IPS DF 4.7 (cell line): ENCODE data around the gene INTS11.
"Not testable (repeated sequence)": the region's sequence is repeated elsewhere in the genome, so short reads cannot be mapped to it uniquely, and the experiment has no call there.

Experiments
- DNase-seq: peaks from one replicate; pipeline ENCODE4 v3.0.0-alpha.2; 2013; ENCODE audit warnings: low spot score; ENCODE audit errors: extremely low read depth

Gene INTS11

GRCh38 chr1:1324524-1325287 is at the start of gene INTS11, which contains the start of gene CPTP:
Gene INTS11 (minus strand): TSS chr1:1324660. CDS start chr1:1324608, 52 bp downstream.
Gene CPTP (plus strand): TSS chr1:1324802. CDS start chr1:1326911, 2,109 bp downstream.
- no peak for DNase-seq

DNA sequence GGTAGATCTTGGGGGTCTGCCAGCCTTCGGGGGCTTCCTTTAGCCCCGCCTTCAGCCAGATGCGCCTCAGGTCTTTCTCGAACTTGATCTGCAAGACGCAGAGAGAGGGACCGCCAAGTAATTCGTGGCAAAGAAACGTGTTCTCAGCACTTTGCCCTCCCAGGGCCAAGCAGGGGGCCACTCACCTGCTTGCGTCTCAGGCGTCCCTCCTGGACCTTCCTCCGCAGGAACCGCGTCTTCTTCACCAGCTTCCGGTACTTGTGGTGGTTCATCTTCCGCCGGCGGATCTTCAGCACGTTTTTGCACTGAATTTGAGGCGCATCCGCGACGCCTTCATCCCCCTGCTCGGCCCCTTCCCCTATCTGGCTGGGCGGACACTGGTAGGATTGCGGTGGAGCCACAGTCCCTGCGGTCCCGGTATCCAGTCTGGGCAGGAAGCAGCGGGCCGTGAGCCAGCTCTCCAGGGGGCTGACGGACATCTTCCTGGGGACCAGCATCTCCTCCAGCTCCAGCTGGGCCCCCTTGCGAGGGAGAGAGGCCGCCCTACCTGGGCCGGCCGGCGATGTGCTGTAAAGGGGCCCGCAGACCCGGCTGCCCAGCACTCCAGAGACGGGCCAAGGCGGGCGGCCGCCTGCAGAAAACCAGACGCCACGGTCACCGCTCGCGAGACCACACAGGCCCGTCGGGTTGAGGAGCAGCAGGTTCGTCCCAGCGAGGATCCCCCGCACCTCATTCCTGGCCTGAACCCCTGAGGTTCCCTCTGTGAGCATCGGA is 49.5 kb upstream of the INTS11 start:
- no peak for DNase-seq

GRCh38 chr1:1373051-1373814 is 48.8 kb upstream of the INTS11 start:
- no peak for DNase-seq

DNA sequence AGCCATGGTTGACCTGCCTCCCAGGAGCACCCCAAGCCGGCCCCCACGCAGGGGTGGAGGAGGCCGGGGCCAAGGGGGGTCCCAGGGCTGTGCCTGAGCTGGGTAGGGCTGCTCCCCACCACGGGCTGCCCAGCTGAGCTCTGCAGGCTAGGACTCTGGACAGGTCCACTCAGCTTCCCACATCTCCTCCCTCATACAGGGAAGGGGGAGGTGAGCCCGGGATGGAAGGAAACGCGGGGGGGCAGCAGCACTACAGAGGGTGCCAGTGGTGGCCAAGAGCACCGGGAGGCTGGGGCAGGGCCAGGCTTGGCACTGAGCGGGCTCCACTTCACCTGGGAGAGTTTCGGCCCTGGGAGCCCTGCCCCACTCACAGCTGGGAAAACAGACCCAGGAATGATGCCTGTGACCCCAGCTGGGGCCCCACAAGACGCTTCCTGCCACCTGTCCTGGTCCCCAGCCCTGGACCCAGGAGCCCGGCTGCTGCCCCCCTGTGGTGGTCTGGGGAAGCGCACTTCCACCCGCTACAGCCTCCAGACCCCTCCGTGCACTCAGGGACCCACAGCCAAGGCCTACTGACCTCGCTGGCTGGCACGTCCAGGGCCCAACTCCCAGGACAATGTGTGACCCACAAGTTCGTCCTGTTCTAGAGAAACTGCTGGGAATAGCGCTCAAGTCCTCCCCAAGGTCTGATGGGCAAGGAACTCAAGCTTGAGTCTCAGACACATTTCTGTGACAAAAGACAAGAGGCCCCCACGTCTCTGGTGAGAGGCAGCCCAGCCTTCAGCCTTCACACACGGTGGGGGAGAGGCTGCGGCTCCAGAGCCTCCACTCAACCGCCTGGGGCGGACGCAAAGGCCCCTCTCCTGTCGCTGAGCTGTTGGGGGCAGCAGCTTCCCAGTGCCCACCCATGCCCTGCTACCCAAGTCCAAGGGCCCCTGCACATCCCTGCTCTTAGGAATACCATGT is 47.6 kb upstream of the INTS11 start:
- no peak for DNase-seq

GRCh38 chr1:1371364-1371745 is 46.9 kb upstream of the INTS11 start:
- no peak for DNase-seq

DNA sequence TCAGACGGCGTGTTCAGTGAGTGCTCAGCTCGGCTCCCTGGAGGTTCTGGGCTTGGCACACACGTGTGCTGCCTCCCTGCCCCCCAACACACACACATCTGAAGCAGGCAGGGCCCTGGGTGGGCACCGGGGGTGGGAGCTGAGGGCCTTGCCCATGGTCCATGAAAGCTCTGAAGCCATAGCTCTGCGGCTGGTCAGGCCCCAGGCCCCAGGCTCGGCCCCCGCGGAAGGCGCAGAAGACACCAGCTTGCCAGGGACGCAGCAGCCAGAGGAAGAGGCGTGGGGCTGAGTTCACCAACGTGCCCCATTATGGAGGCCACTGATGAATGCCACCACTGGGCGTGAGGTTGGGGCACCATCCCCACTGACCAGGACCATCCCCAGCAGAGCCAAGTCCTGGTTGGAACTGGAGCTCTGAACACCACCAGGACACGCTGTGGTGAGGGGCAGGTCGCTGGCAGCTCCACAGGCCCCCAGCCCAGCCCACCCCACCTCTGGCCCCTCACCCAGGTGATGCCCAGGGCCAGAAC is 46.4 kb upstream of the INTS11 start:
- DNase-seq, result no peak

DNA sequence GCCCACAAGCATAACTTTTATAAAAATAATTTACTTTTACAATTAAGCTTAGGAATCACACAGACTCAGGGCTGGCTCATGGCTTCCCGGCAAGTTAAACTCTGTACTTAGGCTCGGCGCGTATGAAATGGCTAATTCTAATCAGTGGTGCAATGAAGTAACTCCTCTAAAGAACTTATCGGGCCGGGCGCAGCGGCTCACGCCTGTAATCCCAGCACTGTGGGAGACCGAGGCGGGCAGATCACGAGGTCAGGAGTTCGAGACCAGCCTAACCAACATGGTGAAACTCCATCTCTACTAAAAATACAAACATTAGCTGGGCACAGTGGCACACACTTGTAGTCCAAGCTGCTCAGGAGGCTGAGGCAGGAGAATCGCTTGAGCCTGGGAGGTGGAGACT is 45.6 kb upstream of the INTS11 start:
- DNase-seq, result not testable (repeated sequence)

DNA sequence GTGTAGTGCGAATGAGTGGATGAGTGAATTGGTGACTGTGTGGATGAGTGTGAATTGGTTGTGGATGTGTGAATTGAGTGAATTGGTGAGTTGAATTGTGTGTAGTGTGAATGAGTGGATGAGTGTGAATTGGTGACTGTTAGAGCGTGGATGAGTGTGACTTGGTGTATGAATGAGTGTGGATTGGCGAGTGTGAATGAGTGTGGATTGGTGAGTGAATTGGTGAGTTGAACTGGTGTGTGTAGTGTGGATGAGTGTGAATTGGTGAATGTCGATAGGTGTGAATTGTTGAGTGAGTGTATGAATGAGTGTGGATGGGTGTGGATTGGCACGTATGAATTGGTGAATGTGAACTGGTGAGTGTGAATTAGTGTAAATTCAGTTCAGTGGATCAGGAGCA is 42.9 kb upstream of the INTS11 start:
- no peak for DNase-seq

- no peak for DNase-seq
Observed at GRCh38 chr1:1366699-1367066, 42.2 kb upstream of the INTS11 start.

GRCh38 chr1:1365875-1366698 is 41.6 kb upstream of the INTS11 start:
- no peak for DNase-seq

- DNase-seq, result no peak
Observed at GRCh38 chr1:1364266-1364665, 39.8 kb upstream of the INTS11 start.

- DNase-seq, result no peak
Observed at GRCh38 chr1:1361982-1362423, 37.5 kb upstream of the INTS11 start.

DNA sequence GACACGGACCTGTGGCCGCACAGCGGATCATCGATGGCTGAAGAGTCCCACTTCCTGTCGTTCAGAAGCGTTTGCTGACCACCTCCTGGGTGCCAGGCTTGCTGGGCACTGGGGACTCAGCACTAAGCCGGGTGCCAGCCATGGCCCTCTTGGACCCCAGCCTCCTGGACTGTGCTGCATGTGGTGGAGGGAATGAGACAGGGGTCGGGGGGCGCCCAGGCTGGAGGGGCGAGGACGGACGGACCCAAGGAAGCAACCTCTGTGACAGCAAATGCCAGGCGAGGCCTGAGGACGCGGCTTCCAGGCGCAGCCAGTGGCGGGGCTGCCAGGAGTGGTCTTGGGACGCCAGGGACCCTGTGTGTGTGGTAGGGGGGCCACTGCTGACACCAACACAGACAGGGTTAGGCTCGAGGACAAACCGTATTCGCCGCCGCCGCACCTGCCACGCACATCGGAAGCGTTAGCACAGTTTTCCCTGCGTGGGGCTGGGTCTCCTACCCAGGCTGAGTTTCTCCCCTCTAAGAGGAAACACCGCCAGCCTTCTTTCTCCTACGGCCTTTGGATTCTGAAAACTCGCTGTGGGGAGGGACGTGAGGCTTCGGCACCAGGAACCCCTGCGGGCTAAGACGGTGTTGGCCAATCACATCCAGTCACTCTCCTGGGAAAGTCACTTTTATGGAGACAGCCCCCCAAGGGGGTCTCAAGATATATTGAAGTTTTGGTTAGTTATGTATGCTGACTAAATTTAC is 36.9 kb upstream of the INTS11 start:
- no peak for DNase-seq

- no peak for DNase-seq
Observed at GRCh38 chr1:1360506-1361169, 36.2 kb upstream of the INTS11 start.

GRCh38 chr1:1359664-1360468 is 35.4 kb upstream of the INTS11 start:
- no peak for DNase-seq

- no peak for DNase-seq
Observed at GRCh38 chr1:1359308-1359663, 34.8 kb upstream of the INTS11 start.

GRCh38 chr1:1358433-1359271 is 34.2 kb upstream of the INTS11 start, which contains the start of gene MXRA8:
Gene MXRA8 (minus strand): TSS chr1:1358555. CDS start chr1:1358504, 51 bp downstream.
- no peak for DNase-seq
